H1 (cell line): Measurements from ENCODE around the gene ALDOA. TPM values are rescaled to one million over a fixed set of nuclear protein-coding genes. Genes with fewer than 3 reads are reported as not detected.
A peak's percentile ranks its signal among the peaks of the same experiment; 100 is the strongest.

Experiments used
- CTCF ChIA-PET: fragments of 300-600 bp; sonication (Branson Sonifier 250); formaldehyde crosslinking; loops from one replicate; lab custom pipeline; 2021; ENCODE audit not compliant: partially characterized antibody; lab: Charles Lee
- POLR2A ChIA-PET: fragments of 300-600 bp; sonication (Branson Sonifier 250); formaldehyde crosslinking; loops from one replicate; lab custom pipeline; 2021; ENCODE audit warnings: inconsistent platforms; ENCODE audit not compliant: partially characterized antibody; lab: Charles Lee
- DNase-seq, 2 experiments: peaks; one replicate each; pipeline versions ENCODE4 v3.0.0 to v3.0.0-alpha.2; 2010 to 2022; ENCODE audit warnings: low spot score in 2 of 2, low read depth in 1 of 2, mixed read lengths in 1 of 2
- FAIRE-seq: peaks from 2 replicates; lab custom pipeline; 2011; peaks lifted over from hg19 to GRCh38; lab: Jason Lieb, UNC
- H2AFZ ChIP-seq: 2 replicates; pipeline ENCODE4 v1.8.1; 2012; ENCODE audit warnings: low read length, inconsistent platforms
- H2AK5ac ChIP-seq: 2 replicates; pipeline ENCODE4 v1.6.1; 2013; ENCODE audit warnings: low read depth, low read length
- H2BK120ac ChIP-seq: replicated peaks from 2 replicates; pipeline ENCODE3; 2013; ENCODE audit warnings: low read depth, low read length, inconsistent platforms
- H2BK12ac ChIP-seq: 2 replicates; pipeline ENCODE4 v1.6.1; 2013; ENCODE audit warnings: low read depth, low read length
- H2BK15ac ChIP-seq: 2 replicates; pipeline ENCODE4 v1.6.1; 2013; ENCODE audit warnings: low read length
- H2BK20ac ChIP-seq: 2 replicates; pipeline ENCODE4 v1.6.1; 2013; ENCODE audit warnings: low read length
- H2BK5ac ChIP-seq: 2 replicates; pipeline ENCODE4 v1.6.1; 2013; ENCODE audit warnings: low read depth, low read length
- H3K14ac ChIP-seq: 2 replicates; pipeline ENCODE4 v1.6.1; 2013; ENCODE audit warnings: inconsistent platforms; ENCODE audit not compliant: insufficient read length
- H3K18ac ChIP-seq: 2 replicates; pipeline ENCODE4 v1.6.1; 2013; ENCODE audit warnings: low read length; ENCODE audit errors: extremely low read depth
- H3K23ac ChIP-seq: 2 replicates; pipeline ENCODE4 v1.6.1; 2013; ENCODE audit warnings: inconsistent platforms; ENCODE audit not compliant: insufficient read length
- H3K23me2 ChIP-seq: 2 replicates; pipeline ENCODE4 v1.6.1; 2013; ENCODE audit warnings: low read depth, low read length
- H3K27ac ChIP-seq: 2 replicates; pipeline ENCODE4 v1.6.1; 2011; ENCODE audit warnings: low read depth, low read length, inconsistent platforms
- H3K27me3 ChIP-seq, 4 experiments: replicated peaks in 1 of 4; 1 replicate in 1 of 4; 2 replicates in 3 of 4; pipeline versions ENCODE4 v1.6.1 to v1.8.1; 2011 to 2013; ENCODE audit warnings: low read length in 3 of 4, mild to moderate bottlenecking in 3 of 4, inconsistent platforms in 2 of 4, mixed read lengths in 2 of 4, moderate library complexity in 1 of 4; ENCODE audit not compliant: control insufficient read depth in 3 of 4, insufficient read depth in 3 of 4; ENCODE audit errors: extremely low read depth in 1 of 4
- H3K36me3 ChIP-seq, 4 experiments: 2 replicates each; pipeline versions ENCODE4 v1.6.1 to v1.8.1; 2011 to 2013; ENCODE audit warnings: mild to moderate bottlenecking in 4 of 4, low read length in 3 of 4, moderate library complexity in 2 of 4, control low read depth in 1 of 4, inconsistent platforms in 1 of 4; ENCODE audit not compliant: insufficient read depth in 4 of 4, control insufficient read depth in 2 of 4
- H3K4ac ChIP-seq: replicated peaks from 2 replicates; pipeline ENCODE3; 2013; ENCODE audit warnings: low read length, low read depth, mixed read lengths, inconsistent platforms; ENCODE audit not compliant: insufficient read length
- H3K4me1 ChIP-seq, 4 experiments: replicated peaks in 1 of 4; 1 replicate in 1 of 4; 2 replicates in 3 of 4; pipeline versions ENCODE4 v1.6.1 to v1.8.1; 2011 to 2013; ENCODE audit warnings: low read length in 3 of 4, inconsistent platforms in 2 of 4, mixed read lengths in 1 of 4; ENCODE audit not compliant: insufficient read depth in 4 of 4, control insufficient read depth in 3 of 4
- H3K4me2 ChIP-seq, 2 experiments: 2 replicates each; pipeline versions ENCODE4 v1.6.1 to v1.8.1; 2011 to 2013; ENCODE audit warnings: low read depth in 2 of 2, low read length in 2 of 2, control low read depth in 1 of 2, inconsistent platforms in 1 of 2, mild to moderate bottlenecking in 1 of 2; ENCODE audit not compliant: insufficient read depth in 1 of 2
- H3K4me3 ChIP-seq, 4 experiments: fragments of 200-600, 300-600 bp in 1 of 4; sonication (generic), shearing (Covaris generic), sonication (Bioruptor Twin) in 1 of 4; 2 replicates each; pipeline versions ENCODE4 v1.5.1 to v1.8.1; 2011 to 2016; ENCODE audit warnings: low read length in 4 of 4, low read depth in 3 of 4, control low read depth in 2 of 4, inconsistent platforms in 2 of 4, mild to moderate bottlenecking in 2 of 4, mixed read lengths in 1 of 4, moderate library complexity in 1 of 4; ENCODE audit not compliant: insufficient read depth in 2 of 4; ENCODE audit errors: extremely low read depth in 1 of 4
- H3K56ac ChIP-seq: replicated peaks from 2 replicates; pipeline ENCODE3; 2013; ENCODE audit warnings: low read depth, mild to moderate bottlenecking, mixed read lengths, low read length, inconsistent platforms; ENCODE audit not compliant: insufficient read length
- H3K79me1 ChIP-seq: 2 replicates; pipeline ENCODE4 v1.6.1; 2013; ENCODE audit warnings: low read depth, low read length, control low read depth
- H3K79me2 ChIP-seq, 2 experiments: 2 replicates each; pipeline versions ENCODE4 v1.6.1 to v1.8.1; 2012 to 2013; ENCODE audit warnings: low read length in 2 of 2, mild to moderate bottlenecking in 2 of 2, inconsistent platforms in 1 of 2; ENCODE audit not compliant: insufficient read depth in 2 of 2, control insufficient read depth in 1 of 2
- H3K9ac ChIP-seq, 4 experiments: replicated peaks in 1 of 4; 1 replicate in 1 of 4; 2 replicates in 3 of 4; pipeline versions ENCODE4 v1.6.1 to v1.8.1; 2011 to 2013; ENCODE audit warnings: low read depth in 3 of 4, low read length in 3 of 4, control low read depth in 2 of 4, mild to moderate bottlenecking in 2 of 4, moderate library complexity in 2 of 4, inconsistent platforms in 1 of 4; ENCODE audit errors: extremely low read depth in 1 of 4
- H3K9me3 ChIP-seq, 2 experiments: 2 replicates each; pipeline versions ENCODE4 v1.6.1 to v1.8.1; 2012 to 2013; ENCODE audit warnings: mild to moderate bottlenecking in 2 of 2, moderate library complexity in 2 of 2, control low read depth in 1 of 2, inconsistent platforms in 1 of 2, low read depth in 1 of 2, low read length in 1 of 2, mixed read lengths in 1 of 2; ENCODE audit not compliant: insufficient read depth in 2 of 2
- H4K20me1 ChIP-seq, 2 experiments: replicated peaks in 1 of 2; 2 replicates each; pipeline versions ENCODE3 to v1.8.1; 2011 to 2013; ENCODE audit warnings: inconsistent platforms in 2 of 2, low read length in 2 of 2, mild to moderate bottlenecking in 1 of 2; ENCODE audit not compliant: insufficient read depth in 2 of 2, control insufficient read depth in 1 of 2
- H4K5ac ChIP-seq: 2 replicates; pipeline ENCODE4 v1.6.1; 2013; ENCODE audit warnings: low read length, low read depth, mixed read lengths, inconsistent platforms; ENCODE audit not compliant: insufficient read length
- H4K8ac ChIP-seq: 2 replicates; pipeline ENCODE4 v1.8.0; 2013; ENCODE audit warnings: mild to moderate bottlenecking, moderate library complexity, low read length, inconsistent platforms; ENCODE audit not compliant: insufficient read depth; ENCODE audit errors: extremely low read depth
- H4K91ac ChIP-seq: replicated peaks from 2 replicates; pipeline ENCODE3; 2013; ENCODE audit warnings: low read length, mixed read lengths, inconsistent platforms; ENCODE audit not compliant: insufficient read length
- BRCA1 ChIP-seq: IDR thresholded peaks from 2 replicates; pipeline ENCODE4 v1.6.1; 2012; ENCODE audit warnings: low read depth, low read length, improper control_type of control experiment
- CBX5 ChIP-seq: fragments of 300-800, 300-1000 bp; sonication (generic); IDR thresholded peaks from 2 replicates; pipeline ENCODE4 v1.7.1; 2016; ENCODE audit warnings: antibody characterized with exemption, low read length, low read depth
- CREB1 ChIP-seq: IDR thresholded peaks from 2 replicates; pipeline ENCODE4 v1.6.1; 2012; ENCODE audit warnings: inconsistent platforms
- E2F6 ChIP-seq: IDR thresholded peaks from 2 replicates; pipeline ENCODE4 v1.6.1; 2012; ENCODE audit warnings: inconsistent platforms
- HDAC2 ChIP-seq, 2 experiments: fragments of 300-600 bp in 1 of 2; sonication (generic) in 1 of 2; IDR thresholded peaks; 2 replicates each; pipeline ENCODE4 v1.6.1; 2011 to 2012; ENCODE audit warnings: low read depth in 2 of 2, low read length in 2 of 2, mild to moderate bottlenecking in 2 of 2, moderate library complexity in 2 of 2, borderline replicate concordance in 1 of 2, inconsistent platforms in 1 of 2
- KDM4A ChIP-seq: IDR thresholded peaks from one replicate; pipeline ENCODE4 v1.7.1; 2012; ENCODE audit warnings: low read depth, mild to moderate bottlenecking, moderate library complexity, low read length, inconsistent platforms; ENCODE audit not compliant: severe bottlenecking
- RXRA ChIP-seq: IDR thresholded peaks from 2 replicates; pipeline ENCODE4 v1.6.1; 2011; ENCODE audit warnings: low read depth, mild to moderate bottlenecking, low read length, moderate library complexity; ENCODE audit not compliant: insufficient read depth
- SAP30 ChIP-seq: fragments of 300-600 bp; sonication (generic); IDR thresholded peaks from 2 replicates; pipeline ENCODE4 v1.7.1; 2012; ENCODE audit warnings: low read length, moderate library complexity, mild to moderate bottlenecking, inconsistent platforms; ENCODE audit not compliant: insufficient read depth, insufficient replicate concordance
- SIX5 ChIP-seq: IDR thresholded peaks from 2 replicates; pipeline ENCODE4 v1.6.1; 2011; ENCODE audit warnings: mild to moderate bottlenecking, low read depth, low read length
- SUZ12 ChIP-seq: fragments of 200-600 bp; sonication (generic); IDR thresholded peaks from 2 replicates; pipeline ENCODE4 v1.6.1; 2012; ENCODE audit warnings: mild to moderate bottlenecking, inconsistent platforms, low read length, moderate library complexity, mixed read lengths
- WGBS, 2 experiments: shearing (Covaris generic) in 1 of 2; methylation state at CpG; one replicate each; pipeline versions ENCODE4 v1.1.6 to v1.1.7; 2013 to 2015; ENCODE audit warnings: low lambda C conversion rate in 2 of 2, mixed read lengths in 2 of 2, inconsistent platforms in 1 of 2, low coverage in 1 of 2, missing lambda C conversion rate in 1 of 2; ENCODE audit not compliant: insufficient replicate concordance in 2 of 2, insufficient coverage in 1 of 2, insufficient read length in 1 of 2; ENCODE audit errors: extremely low coverage in 1 of 2, missing lambda C conversion rate in 1 of 2; 5-methylcytosine and 5-hydroxymethylcytosine counted together
- polyA plus RNA-seq, 7 experiments: library from polyadenylated mRNA; depleted of rRNA in 3 of 7; stranded (reverse) in 5 of 7; unstranded in 2 of 7; fragments of >200 nt in 5 of 7; fragments of 200-250 nt in 2 of 7; gene quantifications; 1 replicate in 5 of 7; 2 replicates in 1 of 7; 4 replicates in 1 of 7; pipeline versions ENCODE4 v1.2.1 to v1.2.3, GENCODE V29; 2011 to 2013; ENCODE audit warnings: missing spikeins in 2 of 7, mixed read lengths in 2 of 7
- total RNA-seq: library from RNA; stranded (reverse); fragmentation: NEBNext Ultra II Directional; extraction: Animal tissue kit (Norgen Biotek cat#: 25700); gene quantifications from 2 replicates; pipeline ENCODE4 v1.2.1, GENCODE V29; 2021

Gene ALDOA
- total and polyA plus RNA-seq, 2 of the 8 experiments (the other 6 are each of a cell fraction or from before 2014, with no cell fraction given) = 1,072 to 1,083 TPM

- H3K9me3 ChIP-seq = no peaks in the 10 kb centered on the region
- peak within 1 kb of the TSS; percentile 56; the same call in 1 of the 2 replicates for H2BK5ac ChIP-seq
- peak within 1 kb of the TSS; percentile 46 to 90 (median 55) for H3K4me3 ChIP-seq
- FAIRE-seq (no peak), DNase-seq (peak in 1 of 2 experiments; percentile 76)
- H2AK5ac ChIP-seq = no peak within 1 kb of the TSS; the same call in 1 of the 2 replicates
- peak within 1 kb of the TSS in 3 of 4 experiments; percentile 25 to 58 (median 52); a peak in 3 of 7 replicates for H3K9ac ChIP-seq
- no peak within 1 kb of the TSS for H2BK120ac ChIP-seq
- no CpG with 5 or more reads among the region's 27 CpGs for WGBS, 2 experiments
- no peak within 1 kb of the TSS for H3K56ac ChIP-seq
- ChIA-PET CTCF (interaction anchor here (0.6 to 3.0 kb wide), 34 partner anchors 8 to 1057 kb away, joined by 3 to 23 read pairs (median 8); partner anchors contain the start of genes ASPHD1, C16orf92, KCTD13 and PAGR1), POLR2A (interaction anchor here (0.6 to 4.2 kb wide), 20 partner anchors 10 to 331 kb away, joined by 3 to 25 read pairs (median 4); partner anchors contain the start of genes ALDOA, ASPHD1, DOC2A and KIF22)
- no peak within 1 kb of the TSS for H3K27ac ChIP-seq
- peak within 1 kb of the TSS; percentile 84 to 96 for H3K4me2 ChIP-seq
- H3K23ac ChIP-seq = no peak within 1 kb of the TSS
- peaks cover 0 to 14% (median 5%) of the 10 kb centered on the region in 4 experiments; a peak in 2 of 7 replicates for H3K27me3 ChIP-seq
- H4K20me1 ChIP-seq = peaks cover 12 to 16% of the 10 kb centered on the region in 2 experiments
- H4K8ac ChIP-seq = peak within 1 kb of the TSS; percentile 78
- H2BK15ac ChIP-seq = peak within 1 kb of the TSS; percentile 95; the same call in 1 of the 2 replicates
- H2AFZ ChIP-seq = peak within 1 kb of the TSS; percentile 50; the same call in 1 of the 2 replicates
- H4K5ac ChIP-seq = peak within 1 kb of the TSS; percentile 81
- H3K79me1 ChIP-seq = peaks cover 5% of the 10 kb centered on the region; the same call in 1 of the 2 replicates
- peak within 1 kb of the TSS; percentile 99 for H2BK20ac ChIP-seq
- H3K23me2 ChIP-seq = peaks cover 10% of the 10 kb centered on the region; the same call in 1 of the 2 replicates
- H3K18ac ChIP-seq = peak within 1 kb of the TSS; percentile 97
- H3K4me1 ChIP-seq = peaks cover 0 to 26% (median 19%) of the 10 kb centered on the region in 4 experiments; a peak in 6 of 7 replicates
- H3K79me2 ChIP-seq = no peaks in the 10 kb centered on the region
- H4K91ac ChIP-seq = peak within 1 kb of the TSS; percentile 52
- H2BK12ac ChIP-seq = peak within 1 kb of the TSS; percentile 75; the same call in 1 of the 2 replicates
- H3K14ac ChIP-seq = peak within 1 kb of the TSS; percentile 37
- H3K36me3 ChIP-seq = peaks cover 0 to 4% (median 0%) of the 10 kb centered on the region in 4 experiments; a peak in 2 of 8 replicates
- H3K4ac ChIP-seq = peak within 1 kb of the TSS; percentile 65
- TF ChIP-seq BRCA1 = no peak
- no peak for TF ChIP-seq HDAC2 (IDR thresholded peaks at IDR 0.05; ENCODE audit: borderline replicate concordance in 1 of 2, low read depth in 2 of 2, low read length in 2 of 2)
- no peak for TF ChIP-seq CBX5
- TF ChIP-seq SAP30 = no peak
- TF ChIP-seq E2F6 = no peak
- TF ChIP-seq SUZ12 = 0 out of 2 replicates have a peak, but pooled peaks have one; percentile 27
- 0 out of 2 replicates have a peak, but pooled peaks have one; percentile 4 for TF ChIP-seq CREB1
- no peak for TF ChIP-seq RXRA
- no peak for TF ChIP-seq SIX5
- TF ChIP-seq KDM4A = peak; percentile 16
Measured at GRCh38 chr16:30030841-30031413, 34.6 kb upstream of the ALDOA start, which contains the start of gene TLCD3B. TSS of gene TLCD3B (minus strand) at chr16:30031271. CDS start at chr16:30030527, 744 bp downstream.
